ENCODE results near the gene PIP4K2C.

PIP4K2C gene

GRCh38 chr12:57621497-57622292, 30.7 kb downstream of the PIP4K2C start:
- DNase-seq (ENCODE audit: low read depth): peak; percentile 51

GRCh38 chr12:57622293-57623245, 31.6 kb downstream of the PIP4K2C start:
- DNase-seq (ENCODE audit: low read depth): no peak

DNA sequence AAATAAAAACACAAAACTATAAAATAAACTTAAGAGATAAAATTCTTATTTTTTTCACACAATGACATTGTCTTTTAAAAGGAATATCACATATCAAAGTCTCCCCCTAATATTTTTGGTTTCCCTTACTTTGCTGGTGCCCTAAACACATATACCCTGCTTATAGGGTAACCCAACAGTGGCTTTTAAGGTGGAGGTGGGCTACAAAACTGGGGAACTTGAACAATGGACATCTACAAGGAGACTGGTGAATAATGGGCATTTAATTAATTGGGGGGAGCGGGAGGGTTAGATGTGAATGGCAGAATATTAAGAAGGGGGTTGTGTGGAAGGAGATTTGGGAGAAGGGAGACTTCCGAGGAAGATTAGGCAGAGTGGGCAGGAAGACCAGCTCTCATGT, 32.4 kb downstream of the PIP4K2C start:
- no peak for DNase-seq (ENCODE audit: low read depth)

GRCh38 chr12:57623811-57624390, 32.9 kb downstream of the PIP4K2C start:
- no peak for DNase-seq (ENCODE audit: low read depth)

DNA sequence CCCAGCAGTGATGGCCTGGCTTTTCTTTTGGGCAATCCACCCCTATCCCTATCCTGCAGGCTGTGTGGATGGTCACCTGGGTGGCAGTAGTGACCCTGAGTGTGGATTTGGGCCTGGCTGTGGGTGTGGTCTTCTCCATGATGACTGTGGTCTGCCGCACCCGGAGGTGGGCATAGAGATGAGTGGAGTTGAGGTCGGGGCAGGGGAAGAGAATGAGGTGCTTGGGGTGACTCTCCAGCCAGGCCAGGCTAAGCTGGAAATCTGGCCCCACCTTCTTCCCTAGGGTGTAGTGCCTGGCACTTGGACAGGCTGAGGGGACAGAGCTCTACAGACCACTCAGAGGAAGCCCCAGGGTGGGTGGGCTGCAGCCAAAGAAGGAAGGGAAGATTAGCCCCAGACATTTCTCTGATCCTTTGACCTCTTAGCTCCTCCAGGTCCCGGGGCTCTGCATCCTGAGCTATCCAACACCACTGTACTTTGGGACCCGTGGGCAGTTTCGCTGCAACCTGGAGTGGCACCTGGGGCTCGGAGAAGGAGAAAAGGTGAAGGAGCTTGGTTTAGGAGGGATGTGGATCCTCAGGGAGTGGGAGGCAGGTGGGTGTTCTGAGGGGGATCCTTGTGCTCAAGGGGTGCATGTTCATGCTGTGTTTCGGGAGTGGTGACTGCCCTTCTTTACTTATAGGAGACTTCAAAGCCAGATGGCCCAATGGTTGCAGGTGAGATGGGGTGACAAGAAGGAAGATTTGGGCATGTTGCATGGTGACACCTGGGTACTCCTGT, 33.6 kb downstream of the PIP4K2C start:
- no peak for DNase-seq (ENCODE audit: low read depth)

GRCh38 chr12:57625261-57626032, 34.5 kb downstream of the PIP4K2C start:
- DNase-seq (ENCODE audit: low read depth): no peak

DNA sequence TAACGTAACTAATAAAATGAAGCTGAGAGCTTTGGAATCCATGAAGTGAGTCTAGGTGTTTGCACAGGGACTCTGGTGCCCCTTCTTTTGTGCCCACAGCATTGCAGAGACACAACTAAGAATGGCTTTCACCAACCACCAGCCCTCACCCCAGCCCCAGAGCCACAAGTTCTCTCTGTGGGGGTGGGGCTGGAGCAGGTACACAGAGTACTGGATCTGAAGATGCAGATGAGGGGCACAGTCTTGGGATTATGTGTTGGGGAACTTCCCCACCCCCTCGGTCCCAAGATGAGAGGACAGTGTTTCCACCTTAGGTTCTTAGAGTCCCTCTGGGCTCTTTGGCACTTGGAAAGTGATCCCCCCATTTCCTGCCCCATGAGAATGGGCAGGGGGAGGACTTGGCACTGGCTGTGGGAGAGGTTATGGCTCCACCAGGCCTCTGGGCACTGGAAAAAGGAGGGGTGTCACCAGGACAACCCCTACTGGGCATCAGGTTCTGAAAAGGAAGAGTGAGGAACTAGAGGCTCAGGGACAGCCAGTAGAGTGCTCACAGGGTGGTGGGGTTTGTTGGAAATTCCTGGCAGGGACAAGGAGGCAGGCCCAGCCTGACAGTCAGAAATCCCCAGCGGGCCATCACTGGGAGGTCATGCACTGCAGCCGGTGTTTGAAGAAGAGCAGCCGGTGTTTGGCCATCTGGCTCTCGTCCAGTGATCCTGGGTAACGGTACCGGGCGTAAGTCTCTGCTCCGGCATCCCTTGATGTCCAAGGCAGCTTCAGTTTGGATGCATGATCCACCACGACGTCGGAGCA, 35.3 kb downstream of the PIP4K2C start:
- no peak for DNase-seq (ENCODE audit: low read depth)

- DNase-seq (ENCODE audit: low read depth): no peak
Observed at GRCh38 chr12:57626921-57627445, 36.0 kb downstream of the PIP4K2C start.

- DNase-seq (ENCODE audit: low read depth): no peak
Observed at GRCh38 chr12:57627501-57628279, 36.7 kb downstream of the PIP4K2C start.

DNA sequence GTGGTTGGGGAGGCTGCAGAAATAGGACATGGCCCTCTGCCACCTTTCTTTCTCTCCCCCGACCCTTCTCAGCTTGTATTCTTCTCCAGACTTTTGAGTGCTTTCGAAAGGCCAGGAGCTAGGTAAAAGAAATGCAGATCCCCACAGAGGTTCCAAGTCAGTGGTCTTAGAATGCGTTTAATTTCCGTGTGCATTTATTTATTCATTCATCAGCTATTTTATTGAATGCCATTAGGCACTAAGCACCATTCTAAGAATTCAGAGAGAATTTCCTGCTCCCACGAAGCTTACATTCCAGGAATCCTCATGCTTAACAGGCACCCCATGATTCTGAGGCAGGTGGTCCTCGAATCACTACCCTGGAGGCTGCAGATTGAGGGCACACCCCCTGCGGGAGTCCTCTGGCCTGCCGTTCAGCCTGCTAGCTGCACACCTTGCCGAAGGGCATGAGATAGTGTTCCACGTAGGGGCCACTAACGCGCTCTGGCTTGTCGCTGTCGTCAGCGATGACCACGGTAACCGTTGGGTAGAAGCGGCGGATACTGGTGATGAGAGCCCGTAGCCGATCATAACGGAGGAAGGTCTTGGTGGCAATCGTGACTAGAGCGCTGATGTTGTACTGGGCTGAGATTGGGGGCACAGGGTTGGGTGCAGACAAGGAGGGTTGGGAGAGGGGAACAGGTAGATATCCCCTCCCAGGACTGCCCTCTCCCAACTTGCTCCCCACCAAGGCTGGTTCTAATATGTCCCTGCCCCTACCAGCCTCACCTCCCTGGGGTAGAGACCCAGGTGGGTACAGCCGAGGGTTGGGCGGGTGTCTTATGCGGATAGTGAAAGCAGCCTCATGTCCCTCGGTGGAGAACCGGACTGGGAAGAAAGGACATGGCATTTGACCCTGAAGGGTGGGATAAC, 37.5 kb downstream of the PIP4K2C start:
- DNase-seq (ENCODE audit: low read depth): no peak

- no peak for DNase-seq (ENCODE audit: low read depth)
Observed at GRCh38 chr12:57629897-57630471, 39.0 kb downstream of the PIP4K2C start.

- no peak for DNase-seq (ENCODE audit: low read depth)
Observed at GRCh38 chr12:57630891-57631433, 40.0 kb downstream of the PIP4K2C start.

DNA sequence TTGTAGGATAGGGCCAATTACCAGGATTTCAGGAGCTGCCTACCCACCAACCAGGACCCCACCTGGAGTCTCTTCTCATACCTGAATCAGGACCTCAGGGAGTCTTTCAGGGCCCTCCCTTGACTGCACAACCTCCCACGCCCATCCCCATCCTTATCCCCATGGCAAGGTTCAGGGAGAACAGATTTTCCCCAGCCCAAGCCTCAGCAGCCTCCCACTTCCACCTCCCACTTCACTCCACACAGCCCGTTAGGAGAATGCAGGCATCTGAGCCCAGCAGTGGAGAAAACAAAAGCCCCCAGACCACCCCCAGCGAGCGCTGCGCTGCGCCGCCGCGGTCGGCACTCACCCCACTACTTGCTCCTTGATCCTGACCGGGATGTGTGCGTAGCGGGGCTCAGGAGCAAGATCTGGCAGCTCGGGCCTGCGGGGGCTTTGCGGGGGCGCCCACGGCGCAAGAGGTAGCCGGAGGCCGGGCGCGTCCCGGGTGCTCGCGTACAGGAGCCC, 40.6 kb downstream of the PIP4K2C start:
- DNase-seq (ENCODE audit: low read depth): no peak

GRCh38 chr12:57632073-57632957, 41.3 kb downstream of the PIP4K2C start:
- peak; percentile 55 for DNase-seq (ENCODE audit: low read depth)

GRCh38 chr12:57632958-57633840, 42.2 kb downstream of the PIP4K2C start, which contains the start of gene B4GALNT1:
B4GALNT1 (minus strand) TSS chr12:57633201; CDS start chr12:57632132, 1,069 bp downstream.
- DNase-seq (ENCODE audit: low read depth): peak; percentile 77

Measured in ELR (cell line).